HG02852 (cell line): ENCODE results near the gene CDH23.

Source experiments
- ATAC-seq: cut with Tn5 transposase; IDR thresholded peaks from one replicate; pipeline ENCODE4 v1.9.1; 2021; ENCODE audit warnings: mild to moderate bottlenecking, moderate library complexity; ENCODE audit not compliant: unreplicated experiment

The CDH23 gene

GRCh38 chr10:71577345-71577744, 180.6 kb downstream of the CDH23 start:
- ATAC-seq: no peak

- no peak for ATAC-seq
Measured at GRCh38 chr10:71578069-71578468, 181.3 kb downstream of the CDH23 start.

- ATAC-seq: no peak
Measured at GRCh38 chr10:71579668-71580067, 182.9 kb downstream of the CDH23 start.

GRCh38 chr10:71580415-71580814, 183.7 kb downstream of the CDH23 start:
- ATAC-seq: no peak

GRCh38 chr10:71580926-71581325, 184.2 kb downstream of the CDH23 start:
- ATAC-seq: no peak

GRCh38 chr10:71581376-71581775, 184.7 kb downstream of the CDH23 start:
- no peak for ATAC-seq

- ATAC-seq: no peak
Measured at GRCh38 chr10:71582019-71582418, 185.3 kb downstream of the CDH23 start.

- ATAC-seq: no peak
Measured at GRCh38 chr10:71582506-71583475, 186.1 kb downstream of the CDH23 start.

GRCh38 chr10:71584461-71584860, 187.7 kb downstream of the CDH23 start:
- no peak for ATAC-seq

- ATAC-seq: no peak
Measured at GRCh38 chr10:71584902-71585563, 188.3 kb downstream of the CDH23 start.

- no peak for ATAC-seq
Measured at GRCh38 chr10:71585564-71586290, 189.0 kb downstream of the CDH23 start.

GRCh38 chr10:71587941-71588573, 191.3 kb downstream of the CDH23 start:
- no peak for ATAC-seq

GRCh38 chr10:71588685-71589084, 192.0 kb downstream of the CDH23 start:
- no peak for ATAC-seq

GRCh38 chr10:71589617-71590551, 193.2 kb downstream of the CDH23 start:
- no peak for ATAC-seq

- ATAC-seq: no peak
Measured at GRCh38 chr10:71590781-71591350, 194.1 kb downstream of the CDH23 start.

GRCh38 chr10:71594934-71595571, 198.3 kb downstream of the CDH23 start:
- no peak for ATAC-seq

GRCh38 chr10:71595649-71596048, 198.9 kb downstream of the CDH23 start:
- no peak for ATAC-seq

- no peak for ATAC-seq
Measured at GRCh38 chr10:71596127-71596526, 199.4 kb downstream of the CDH23 start.

GRCh38 chr10:71596759-71597158, 200.0 kb downstream of the CDH23 start:
- ATAC-seq: no peak
